ENCODE results near the gene FBXW11. TPM values are rescaled to one million over a fixed set of nuclear protein-coding genes. Genes with fewer than 3 reads are reported as not detected.

The FBXW11 gene
- total RNA-seq, 1 donor from 2014 or later = 52.7 TPM

DNA sequence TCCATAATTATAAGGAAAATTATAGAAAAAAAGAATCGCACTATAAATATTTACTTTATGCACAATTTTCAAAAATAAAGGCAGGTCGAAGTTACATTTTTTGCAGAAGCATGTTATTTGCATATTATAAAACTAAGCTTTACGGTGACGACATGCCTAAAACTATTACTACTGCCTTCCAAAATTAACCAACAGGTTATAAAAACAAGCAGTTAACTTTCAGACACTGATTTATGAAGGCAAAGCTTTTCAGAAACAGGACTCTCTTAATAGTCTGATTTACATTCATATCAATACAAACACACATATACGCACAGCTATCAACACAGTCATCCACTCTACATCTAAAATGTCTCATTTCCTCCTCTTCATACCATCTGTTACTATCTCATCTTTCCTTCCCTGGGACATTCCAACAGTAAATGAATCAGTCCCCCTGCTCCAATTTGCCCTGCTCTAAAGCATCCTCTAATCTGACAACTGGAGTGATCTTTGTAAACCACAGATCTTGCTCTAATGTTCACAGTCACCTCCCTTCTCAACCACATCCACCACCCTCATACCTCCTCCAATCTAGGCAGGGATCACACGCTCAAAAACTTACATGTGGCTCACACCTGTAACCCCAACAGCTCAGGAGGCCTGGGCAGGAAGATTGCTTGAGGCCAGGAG lies 21.6 kb downstream of the FBXW11 start:
- H3K27me3 Mint-ChIP-seq = no peaks in the 10 kb centered on the region
- ChIA-PET POLR2A (interaction anchor here (0.5 to 1.5 kb wide), 4 partner anchors 10 to 36 kb away, joined by 3 to 11 read pairs (median 4); partner anchors contain the start of gene FBXW11), CTCF (interaction anchor here (0.9 to 1.2 kb wide), 3 partner anchors 25 to 77 kb away, joined by 3 to 4 read pairs (median 4); no protein-coding TSS in a partner anchor)
- TF ChIP-seq CTCF (IDR thresholded peaks at IDR 0.05) = no peak
- peaks cover 71% of the 10 kb centered on the region for H3K4me1 Mint-ChIP-seq
- H3K36me3 Mint-ChIP-seq (ENCODE audit: low read depth) = peaks cover 37% of the 10 kb centered on the region
- peak; percentile 34 for ATAC-seq (ENCODE audit: low read depth)
- H3K27ac Mint-ChIP-seq = no peak overlapping the region
- no peak for DNase-seq
- H3K9me3 Mint-ChIP-seq = peaks cover 6% of the 10 kb centered on the region
- no peak overlapping the region for H3K4me3 Mint-ChIP-seq
- intact Hi-C loops (cut with micrococcal nuclease) = no loop called here

DNA sequence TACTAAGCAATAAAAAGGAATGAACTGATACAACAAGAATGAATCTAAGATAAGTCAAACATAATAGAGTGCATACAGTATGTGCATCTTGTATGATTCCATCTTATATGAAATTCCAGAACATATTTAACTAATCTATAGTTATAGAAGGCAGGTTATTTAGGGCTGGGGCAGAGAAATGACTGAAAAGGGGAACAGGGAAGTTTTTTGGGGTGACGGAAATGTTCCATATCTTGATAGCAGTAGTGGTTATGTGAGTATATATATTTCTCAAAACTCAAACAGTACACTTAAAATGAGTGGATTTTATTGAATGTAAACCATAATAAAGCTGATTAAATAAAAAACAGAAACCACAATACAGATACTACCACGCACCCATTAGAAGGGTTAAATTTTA lies 24.6 kb downstream of the FBXW11 start:
- CTCF ChIA-PET = no interaction called here
- DNase-seq = no peak
- peaks cover 29% of the 10 kb centered on the region for H3K36me3 Mint-ChIP-seq (ENCODE audit: low read depth)
- H3K4me1 Mint-ChIP-seq = peaks cover 75% of the 10 kb centered on the region
- no peaks in the 10 kb centered on the region for H3K27me3 Mint-ChIP-seq
- no peak overlapping the region for H3K4me3 Mint-ChIP-seq
- ATAC-seq (ENCODE audit: low read depth) = no peak
- POLR2A ChIA-PET = interaction anchor here (1.1 kb wide), 1 partner anchor 13 kb away, joined by 5 read pairs; no protein-coding TSS in a partner anchor
- H3K27ac Mint-ChIP-seq = peak overlapping the region; percentile 26
- TF ChIP-seq CTCF (IDR thresholded peaks at IDR 0.05) = no peak
- H3K9me3 Mint-ChIP-seq = peaks cover 19% of the 10 kb centered on the region
- intact Hi-C loops (cut with micrococcal nuclease) = no loop called here

DNA sequence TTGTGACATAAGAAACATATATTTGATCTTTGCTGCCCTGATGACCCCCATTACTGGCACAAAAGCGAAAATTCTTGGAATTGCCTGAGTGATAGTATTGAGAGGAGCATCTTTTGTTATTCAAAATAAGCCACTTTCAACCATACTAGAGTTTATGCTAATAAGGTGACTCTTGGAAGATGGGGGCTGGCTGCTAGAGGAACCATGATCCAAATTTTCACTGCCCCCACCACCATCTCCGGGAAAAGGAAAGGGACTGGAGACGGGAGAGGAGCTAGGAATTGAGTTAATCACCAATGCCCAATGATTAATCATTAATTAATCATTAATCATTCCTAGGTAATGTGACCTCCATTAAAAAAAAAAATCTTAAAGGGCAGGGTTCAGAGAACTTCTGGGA lies 25.6 kb downstream of the FBXW11 start:
- no peak overlapping the region for H3K4me3 Mint-ChIP-seq
- H3K36me3 Mint-ChIP-seq (ENCODE audit: low read depth) = peaks cover 26% of the 10 kb centered on the region
- peaks cover 83% of the 10 kb centered on the region for H3K4me1 Mint-ChIP-seq
- POLR2A ChIA-PET = no interaction called here
- CTCF ChIA-PET = no interaction called here
- TF ChIP-seq CTCF (IDR thresholded peaks at IDR 0.05) = no peak
- no peak overlapping the region for H3K27ac Mint-ChIP-seq
- peaks cover 19% of the 10 kb centered on the region for H3K9me3 Mint-ChIP-seq
- ATAC-seq (ENCODE audit: low read depth) (no peak), DNase-seq (no peak)
- intact Hi-C loops (cut with micrococcal nuclease) = no loop called here
- no peaks in the 10 kb centered on the region for H3K27me3 Mint-ChIP-seq

- no peak overlapping the region for H3K4me3 Mint-ChIP-seq
- peaks cover 88% of the 10 kb centered on the region for H3K4me1 Mint-ChIP-seq
These were observed 26.8 kb downstream of the FBXW11 start for GRCh38 chr5:171979606-171980005.

More at GRCh38 chr5:171979606-171980005, 26.8 kb downstream of the FBXW11 start:
- ChIA-PET POLR2A (interaction anchor here (2.5 kb wide), 1 partner anchor 12 kb away, joined by 8 read pairs; no protein-coding TSS in a partner anchor), CTCF (no interaction called here)
- no peak overlapping the region for H3K27ac Mint-ChIP-seq
- H3K9me3 Mint-ChIP-seq = peaks cover 19% of the 10 kb centered on the region
- intact Hi-C loops (cut with micrococcal nuclease) = loop anchor here (2.0 kb wide), 1 partner anchor 27 kb away; the partner anchor contains the start of gene FBXW11
- DNase-seq = no peak
- TF ChIP-seq CTCF (IDR thresholded peaks at IDR 0.05) = no peak
- no peak for ATAC-seq (ENCODE audit: low read depth)
- peaks cover 29% of the 10 kb centered on the region for H3K36me3 Mint-ChIP-seq (ENCODE audit: low read depth)
- no peaks in the 10 kb centered on the region for H3K27me3 Mint-ChIP-seq
